MM.1S (cell line): ENCODE results near the gene LMTK2.

ENCODE experiments used
- CTCF ChIP-seq: fragments of 300-600 bp; sonication (generic); IDR thresholded peaks from 2 replicates; pipeline ENCODE4 v1.5.1; 2016; ENCODE audit warnings: antibody characterized with exemption, low read length, mixed read lengths
- EZH2 ChIP-seq: fragments of 300-600 bp; sonication (generic); optimal IDR thresholded peaks from 2 replicates; pipeline ENCODE3; 2017; ENCODE audit warnings: low read depth, mild to moderate bottlenecking, antibody characterized with exemption, low read length, mixed read lengths
- EZH2phosphoT487 ChIP-seq: fragments of 300-600 bp; sonication (generic); IDR thresholded peaks from 2 replicates; pipeline ENCODE4 v1.6.1; 2018; ENCODE audit warnings: antibody characterized with exemption, low read length

- no peak for TF ChIP-seq CTCF
- no peak for TF ChIP-seq EZH2
- TF ChIP-seq EZH2phosphoT487, result no peak
Observed at GRCh38 chr7:98204670-98205069, 98.0 kb downstream of the LMTK2 start.
